GM18907 (cell line): Measurements from ENCODE around the gene CFLAR.
"Not testable (repeated sequence)": the region's sequence is repeated elsewhere in the genome, so short reads cannot be mapped to it uniquely, and the experiment has no call there.

Source experiments
- ATAC-seq: cut with Tn5 transposase; IDR thresholded peaks from one replicate; pipeline ENCODE4 v1.9.1; 2021; ENCODE audit warnings: mild to moderate bottlenecking, moderate library complexity; ENCODE audit not compliant: unreplicated experiment

CFLAR gene

GRCh38 chr2:201174687-201175086 is 58.7 kb downstream of the CFLAR start:
- no peak for ATAC-seq

GRCh38 chr2:201176081-201176481 is 60.1 kb downstream of the CFLAR start:
- ATAC-seq, result no peak

- no peak for ATAC-seq
Measured at GRCh38 chr2:201180010-201180409, 64.0 kb downstream of the CFLAR start.

GRCh38 chr2:201182650-201183364 is 66.8 kb downstream of the CFLAR start, which contains the start of gene CASP10:
TSS of gene CASP10 (plus strand) at chr2:201183141. CDS start at chr2:201185778, 2,637 bp downstream.
- peak; percentile 79 for ATAC-seq

- no peak for ATAC-seq
Measured at GRCh38 chr2:201183365-201183727, 67.4 kb downstream of the CFLAR start.

GRCh38 chr2:201183835-201184234 is 67.9 kb downstream of the CFLAR start:
- not testable (repeated sequence) for ATAC-seq

- not testable (repeated sequence) for ATAC-seq
Measured at GRCh38 chr2:201184248-201184647, 68.3 kb downstream of the CFLAR start.

- ATAC-seq, result no peak
Measured at GRCh38 chr2:201185863-201186262, 69.9 kb downstream of the CFLAR start.

- ATAC-seq, result no peak
Measured at GRCh38 chr2:201186982-201187381, 71.0 kb downstream of the CFLAR start.

- no peak for ATAC-seq
Measured at GRCh38 chr2:201188449-201188848, 72.5 kb downstream of the CFLAR start.

- ATAC-seq, result no peak
Measured at GRCh38 chr2:201191132-201191875, 75.3 kb downstream of the CFLAR start.

GRCh38 chr2:201194097-201194496 is 78.1 kb downstream of the CFLAR start:
- ATAC-seq, result peak; percentile 90

GRCh38 chr2:201195331-201195730 is 79.4 kb downstream of the CFLAR start:
- ATAC-seq, result no peak

- no peak for ATAC-seq
Measured at GRCh38 chr2:201196003-201196402, 80.0 kb downstream of the CFLAR start.

GRCh38 chr2:201196803-201197202 is 80.8 kb downstream of the CFLAR start:
- no peak for ATAC-seq

GRCh38 chr2:201197781-201198180 is 81.8 kb downstream of the CFLAR start:
- ATAC-seq, result no peak

GRCh38 chr2:201199847-201200246 is 83.9 kb downstream of the CFLAR start:
- ATAC-seq, result no peak

- no peak for ATAC-seq
Measured at GRCh38 chr2:201200345-201200744, 84.4 kb downstream of the CFLAR start.

GRCh38 chr2:201201371-201201770 is 85.4 kb downstream of the CFLAR start:
- ATAC-seq, result no peak

- no peak for ATAC-seq
Measured at GRCh38 chr2:201203916-201204654, 88.1 kb downstream of the CFLAR start.

- peak; percentile 48 for ATAC-seq
Measured at GRCh38 chr2:201204655-201205514, 88.9 kb downstream of the CFLAR start.
